Superior temporal gyrus (tissue), 1 donor: ENCODE data around the gene TNS3.

Experiments used
- DNase-seq: peaks from one replicate; pipeline ENCODE4 v3.0.0-alpha.2; 2016; ENCODE audit errors: extremely low spot score

TNS3 gene

DNA sequence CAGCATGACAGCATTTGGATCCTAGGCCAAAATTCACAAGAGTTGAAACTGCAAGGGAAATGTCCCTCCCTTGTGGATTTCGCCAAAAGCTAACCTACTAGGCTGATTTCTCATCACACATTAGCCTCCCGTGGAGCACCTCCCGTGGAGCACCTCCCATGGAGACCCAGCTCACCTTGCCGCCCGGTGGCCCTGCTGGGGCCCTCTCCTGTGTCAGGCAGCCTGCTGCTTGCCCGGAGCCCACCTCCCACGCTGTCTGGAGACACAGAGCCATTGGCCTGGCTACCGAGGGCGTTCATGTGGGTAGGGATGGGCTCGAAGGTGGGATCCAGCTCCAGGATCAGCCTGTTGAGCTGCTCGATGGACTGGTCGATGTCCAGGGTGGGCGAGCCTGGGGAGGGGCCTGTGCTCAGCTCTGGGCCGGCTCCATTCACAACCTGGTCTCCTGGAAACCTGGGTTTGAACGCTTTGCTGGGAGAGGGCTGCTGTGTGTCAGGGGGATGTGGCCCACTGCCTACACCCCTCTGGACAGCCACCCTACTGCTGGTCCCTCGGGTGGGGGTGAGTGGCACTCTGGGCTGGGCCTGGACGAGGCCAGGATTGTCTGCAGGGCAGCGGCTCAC lies 213.6 kb downstream of the TNS3 start:
- DNase-seq = no peak

DNA sequence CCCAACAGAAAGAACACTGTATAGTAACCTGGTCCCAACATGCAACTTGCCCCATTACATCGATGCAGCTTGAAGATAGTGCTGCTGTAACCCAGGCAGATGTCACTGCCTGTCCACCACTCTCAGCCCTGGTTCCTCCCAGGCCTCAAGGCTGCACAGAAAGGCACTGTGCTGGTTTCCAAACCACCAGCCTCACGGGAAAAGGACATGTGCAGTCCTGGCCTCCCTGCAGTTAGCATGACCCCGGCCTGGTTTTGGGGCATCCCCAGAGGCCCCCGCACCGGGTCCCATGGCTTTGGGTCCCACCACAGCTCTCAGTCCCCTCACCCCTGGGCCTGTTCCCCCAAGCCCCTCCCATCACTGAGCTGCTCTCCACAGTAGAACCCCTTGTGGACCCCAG lies 214.5 kb downstream of the TNS3 start:
- no peak for DNase-seq

DNA sequence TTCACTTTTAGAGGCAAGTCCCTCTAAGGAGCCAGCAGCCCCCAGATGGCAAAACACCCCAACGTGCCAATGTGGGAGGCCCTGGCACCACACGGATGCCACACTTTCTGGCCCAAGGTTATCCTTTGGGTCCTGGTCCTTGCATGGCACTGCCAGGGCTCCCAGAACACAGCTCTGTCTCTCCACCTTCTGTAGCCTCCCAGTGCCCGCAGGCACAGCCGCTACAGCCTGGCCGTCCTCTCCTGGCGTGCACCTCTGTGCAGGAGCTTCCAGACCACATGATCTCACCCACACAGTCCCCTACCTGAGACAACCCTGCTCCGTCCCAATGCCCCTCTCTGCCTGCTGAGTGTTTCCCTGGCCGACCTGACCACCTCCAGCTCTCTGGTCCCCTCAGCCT lies 215.0 kb downstream of the TNS3 start:
- no peak for DNase-seq

DNA sequence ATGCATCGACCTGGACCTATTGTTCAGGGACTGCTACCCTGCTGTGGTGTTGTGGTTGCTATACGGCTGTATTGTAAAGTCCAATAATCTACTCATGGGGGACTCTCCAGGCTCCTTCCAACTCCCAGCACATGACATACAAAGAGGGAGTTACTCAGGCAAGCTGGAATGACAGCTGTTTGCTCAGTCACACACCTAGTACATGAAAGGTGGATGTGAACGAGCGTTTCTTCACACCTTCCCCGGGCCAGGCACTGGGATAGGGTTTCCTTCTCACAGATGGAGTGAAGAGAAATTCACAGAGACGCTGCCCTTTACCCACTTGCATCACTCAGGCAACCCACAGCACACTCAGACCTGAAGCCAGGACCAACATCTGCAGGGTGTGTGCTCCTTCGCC lies 215.7 kb downstream of the TNS3 start:
- DNase-seq = no peak

DNA sequence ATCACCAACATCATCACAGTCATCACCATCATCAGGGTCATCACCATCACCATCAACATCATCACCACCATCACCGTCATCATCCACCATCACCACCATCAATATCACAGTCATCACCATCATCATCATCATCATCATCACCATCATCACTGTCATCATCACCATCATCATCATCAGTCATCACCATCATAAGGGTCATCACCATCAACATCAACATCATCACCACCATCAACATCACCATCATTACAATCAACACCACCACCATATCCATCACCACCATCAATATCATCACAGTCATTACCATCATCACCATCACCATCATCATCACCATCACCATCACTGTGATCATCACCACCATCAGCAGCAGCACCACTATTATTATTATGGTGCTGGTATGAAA lies 218.9 kb downstream of the TNS3 start:
- DNase-seq = no peak

DNA sequence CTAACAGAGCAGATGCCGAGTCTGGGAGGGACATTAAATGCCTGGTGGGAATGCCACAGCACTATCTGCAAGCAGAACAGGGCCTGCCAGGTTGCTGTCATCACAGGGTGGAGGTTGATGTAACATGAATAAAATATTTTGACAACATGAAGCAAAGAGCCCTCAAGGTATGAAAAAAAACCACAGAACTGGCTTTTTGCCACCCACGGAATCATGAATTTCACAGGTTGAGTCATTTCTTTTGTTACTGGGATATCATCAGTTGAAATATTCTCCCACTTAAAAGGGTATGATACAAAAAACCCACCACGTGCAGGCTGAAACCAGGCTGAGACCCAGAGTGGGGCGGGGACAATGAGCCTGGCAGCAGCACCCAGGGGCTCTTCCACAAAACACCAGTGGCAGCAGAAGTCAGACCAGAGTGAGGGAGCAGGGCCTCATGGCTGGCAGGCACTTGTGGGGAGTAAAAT lies 220.1 kb downstream of the TNS3 start:
- no peak for DNase-seq

DNA sequence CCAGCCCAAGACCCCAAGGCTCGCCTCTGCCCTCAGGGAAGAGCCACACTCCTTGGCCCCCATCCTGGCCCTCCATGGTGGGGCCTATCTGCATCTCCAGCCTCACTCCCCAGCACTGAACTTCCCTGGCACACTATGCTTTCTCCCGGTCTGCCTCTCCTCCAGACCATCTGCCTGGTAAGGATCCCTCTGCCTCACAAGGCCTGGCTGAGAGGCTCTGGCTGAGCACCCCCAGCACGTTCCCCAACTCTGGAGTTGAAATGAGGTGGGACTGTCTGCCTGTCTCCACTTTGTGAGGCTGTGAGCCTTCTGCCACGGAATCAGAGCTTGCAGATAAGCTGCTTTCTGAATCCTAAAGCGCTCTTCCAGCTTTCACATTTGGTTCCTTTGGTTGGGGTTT lies 220.7 kb downstream of the TNS3 start:
- DNase-seq = no peak

DNA sequence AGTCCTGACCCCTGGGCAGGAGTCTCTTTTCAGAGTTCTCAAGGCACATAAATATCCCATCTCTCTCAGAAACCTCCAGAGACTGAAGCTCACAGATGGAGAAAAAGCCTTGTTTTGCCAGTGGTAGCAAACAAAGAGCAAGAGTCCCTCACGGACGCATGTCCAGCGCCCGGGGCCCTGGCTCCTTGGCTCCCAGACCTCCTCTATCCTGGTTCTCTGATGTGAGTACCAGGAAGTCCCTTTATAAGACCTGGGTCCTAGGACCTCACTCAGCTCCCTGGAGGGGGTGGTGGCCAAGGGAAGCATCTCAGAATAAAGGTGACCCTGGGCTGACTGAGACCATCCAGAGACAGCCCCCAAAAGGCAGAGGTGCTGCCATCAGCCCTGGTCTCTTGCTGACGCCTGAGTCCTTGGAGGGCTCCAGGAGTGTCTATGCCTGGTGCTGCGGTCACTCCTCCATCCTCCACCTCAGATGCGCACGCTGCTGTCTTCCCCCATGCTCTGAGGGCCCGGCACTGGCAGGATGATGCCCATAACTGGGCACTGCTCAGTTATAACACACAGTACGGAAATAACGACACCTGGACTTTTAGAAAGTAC lies 221.5 kb downstream of the TNS3 start:
- no peak for DNase-seq

DNA sequence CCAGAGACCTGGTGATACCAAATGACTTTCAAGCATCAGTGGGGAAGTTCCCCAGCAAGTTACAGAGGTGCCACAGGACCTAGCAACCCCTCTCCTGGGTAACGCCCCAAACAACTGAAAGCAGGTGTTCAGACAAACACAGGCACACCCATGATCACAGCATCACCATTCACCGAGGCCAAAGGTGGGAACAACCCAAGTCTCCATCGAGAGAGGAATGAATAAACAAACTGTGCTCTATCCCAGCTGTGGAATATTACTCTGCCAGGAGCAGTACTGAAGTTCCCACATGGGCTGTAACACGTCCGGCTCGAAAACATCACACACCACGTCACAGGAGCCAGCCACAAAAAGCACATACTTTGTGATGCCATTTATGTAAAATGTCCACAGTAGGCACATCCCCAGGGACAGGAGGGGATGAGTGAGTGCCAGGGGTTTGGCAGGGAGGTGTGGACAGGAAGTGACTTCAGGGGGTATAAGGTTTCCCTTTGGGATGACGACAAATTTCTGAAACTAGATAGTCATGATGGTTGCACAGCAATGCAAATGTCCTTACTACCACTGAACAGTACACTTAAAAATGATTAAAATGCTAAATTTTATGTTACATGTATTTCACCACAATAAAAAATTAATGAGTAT lies 222.8 kb downstream of the TNS3 start:
- no peak for DNase-seq

DNA sequence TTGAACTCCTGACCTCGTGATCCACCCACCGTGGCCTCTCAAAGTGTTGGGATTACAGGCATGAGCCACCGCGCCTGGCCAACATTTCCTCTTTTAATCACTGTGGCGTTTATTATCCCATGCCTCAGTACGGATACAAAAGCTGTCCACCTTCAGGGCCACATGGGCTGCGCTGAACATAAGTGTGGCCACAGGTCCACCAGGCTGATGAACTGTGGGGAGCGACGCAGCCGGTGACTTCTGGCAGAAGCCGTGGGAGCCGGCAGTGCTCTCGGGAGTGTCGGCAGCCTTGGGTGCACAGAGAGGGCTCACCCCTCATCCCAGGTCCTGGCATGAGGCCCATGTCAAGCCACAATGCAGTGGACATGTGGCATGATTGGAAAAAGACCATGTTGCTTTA lies 223.6 kb downstream of the TNS3 start:
- no peak for DNase-seq

DNA sequence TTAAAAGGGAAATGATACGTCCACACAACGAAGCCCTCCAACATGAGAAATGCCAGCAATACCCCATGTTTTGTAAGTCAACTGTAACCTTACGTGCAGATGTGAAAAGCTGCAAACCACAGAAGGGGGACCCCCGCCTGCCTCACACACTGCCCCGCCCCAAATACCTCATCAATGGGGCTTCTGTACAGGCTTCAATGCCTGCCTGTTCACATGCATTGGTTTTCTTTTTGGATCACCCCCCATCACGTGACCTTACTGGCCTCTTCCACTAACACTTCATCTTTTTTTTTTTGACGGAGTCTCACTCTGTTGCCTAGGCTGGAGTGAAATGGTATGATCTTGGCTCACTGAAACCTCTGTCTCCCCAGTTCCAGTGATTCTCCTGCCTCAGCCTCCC lies 224.0 kb downstream of the TNS3 start:
- no peak for DNase-seq

DNA sequence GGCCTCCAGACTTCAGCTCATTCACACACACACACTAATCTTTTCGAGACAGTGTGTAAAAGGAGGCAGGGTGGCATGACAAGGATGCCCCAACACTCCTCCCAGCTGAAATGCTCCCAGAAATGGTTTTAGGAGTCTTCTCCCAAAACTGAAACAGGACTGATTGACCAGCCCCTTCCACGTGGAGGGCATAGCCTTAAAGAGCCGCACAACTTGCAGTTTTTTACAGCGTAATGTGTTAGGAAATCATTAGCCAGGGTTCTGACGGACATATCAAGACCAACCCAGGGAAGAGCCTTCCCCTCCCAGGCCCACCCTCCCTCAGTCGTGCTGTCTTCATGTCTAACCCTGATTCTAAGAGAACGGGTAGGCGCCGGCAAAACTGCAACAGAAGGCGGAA lies 224.6 kb downstream of the TNS3 start:
- DNase-seq = no peak

DNA sequence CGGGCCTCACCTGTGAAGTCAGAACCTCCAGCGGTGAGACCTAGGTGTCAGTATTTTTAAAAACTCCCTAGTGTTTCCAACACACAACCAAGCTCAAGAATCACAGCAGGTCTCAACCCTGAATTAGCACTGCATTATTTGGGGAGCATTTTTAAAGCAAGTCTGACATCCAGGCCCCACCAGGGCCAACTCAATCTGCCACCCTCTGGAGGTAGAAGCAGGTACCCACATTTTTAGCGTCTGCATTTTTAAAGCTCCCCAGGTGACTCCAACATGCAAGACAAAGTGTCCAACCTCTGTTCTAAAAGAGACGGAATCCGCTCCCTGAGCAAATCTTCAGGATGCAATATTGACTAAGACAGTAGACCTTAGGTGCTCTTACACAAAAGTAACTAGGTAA lies 225.7 kb downstream of the TNS3 start:
- no peak for DNase-seq

DNA sequence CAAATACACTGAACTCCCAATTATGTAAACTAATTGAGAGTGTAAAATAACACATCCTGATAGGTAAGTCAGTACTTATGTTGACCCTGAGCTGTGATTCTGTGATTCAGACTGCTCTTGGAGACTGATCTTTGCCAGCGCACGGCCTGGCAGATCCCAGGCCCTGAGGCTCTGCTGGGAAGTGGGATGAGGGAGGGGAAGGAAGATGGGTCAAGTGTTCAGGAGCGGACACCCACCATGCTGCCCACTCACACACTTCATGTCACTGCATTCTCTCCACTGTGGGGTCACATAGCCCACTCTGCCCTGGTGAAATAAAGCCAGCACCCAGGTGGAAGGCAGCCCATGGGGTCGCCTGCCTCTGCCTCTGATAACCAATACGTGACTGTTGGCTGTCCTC lies 226.2 kb downstream of the TNS3 start:
- no peak for DNase-seq

DNA sequence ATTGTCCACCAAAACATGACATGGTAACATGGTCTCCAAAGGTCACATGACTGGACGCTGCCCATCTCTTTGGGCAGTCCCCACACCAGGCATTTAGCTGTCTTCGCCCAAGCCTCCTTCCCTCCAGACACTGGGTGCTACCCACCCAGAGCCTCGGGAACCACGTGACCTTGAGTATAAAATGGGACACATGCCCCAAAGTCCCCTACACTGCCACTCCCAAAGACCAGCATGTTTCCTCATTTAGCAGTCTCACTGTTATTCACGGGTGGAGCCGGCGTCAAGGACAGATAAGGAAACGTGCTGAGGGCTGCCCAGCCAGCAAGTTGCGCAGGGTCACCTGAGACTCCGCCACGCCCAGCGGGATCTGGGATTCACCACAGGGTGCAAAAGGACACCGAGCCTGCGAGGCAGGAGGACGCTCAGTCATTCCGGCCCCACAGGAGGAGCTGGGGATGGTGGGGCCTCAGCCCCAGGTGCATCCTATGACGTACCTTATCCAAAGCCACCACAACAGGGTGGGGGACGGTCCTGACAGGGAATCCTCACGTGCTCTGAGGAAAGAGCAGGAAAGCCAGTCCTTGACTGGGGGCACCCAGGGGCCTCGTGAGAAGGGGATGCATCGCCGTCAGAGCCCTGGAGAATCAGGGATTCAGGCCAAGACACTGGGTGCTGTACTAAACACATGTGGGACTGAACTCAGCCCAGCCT lies 226.9 kb downstream of the TNS3 start:
- DNase-seq = no peak

DNA sequence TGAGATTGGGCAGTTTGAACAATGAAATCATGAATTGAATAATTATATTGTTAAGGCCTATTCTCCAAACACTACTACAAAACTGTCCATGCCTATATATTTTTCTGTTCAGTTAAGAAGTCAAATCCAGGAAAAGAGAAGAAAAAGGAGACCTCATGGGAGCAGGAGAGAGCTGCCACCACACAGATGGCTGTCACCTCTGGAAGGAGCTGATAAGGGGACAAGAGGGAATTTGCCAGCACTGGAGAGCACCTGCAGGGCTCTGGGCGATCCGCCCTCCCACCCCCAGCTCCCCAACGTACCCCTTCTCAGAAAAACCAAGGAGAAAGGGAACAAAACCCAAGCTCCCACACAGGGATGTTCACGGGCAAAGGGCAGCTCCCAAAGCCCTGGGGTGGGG lies 227.8 kb downstream of the TNS3 start:
- no peak for DNase-seq

DNA sequence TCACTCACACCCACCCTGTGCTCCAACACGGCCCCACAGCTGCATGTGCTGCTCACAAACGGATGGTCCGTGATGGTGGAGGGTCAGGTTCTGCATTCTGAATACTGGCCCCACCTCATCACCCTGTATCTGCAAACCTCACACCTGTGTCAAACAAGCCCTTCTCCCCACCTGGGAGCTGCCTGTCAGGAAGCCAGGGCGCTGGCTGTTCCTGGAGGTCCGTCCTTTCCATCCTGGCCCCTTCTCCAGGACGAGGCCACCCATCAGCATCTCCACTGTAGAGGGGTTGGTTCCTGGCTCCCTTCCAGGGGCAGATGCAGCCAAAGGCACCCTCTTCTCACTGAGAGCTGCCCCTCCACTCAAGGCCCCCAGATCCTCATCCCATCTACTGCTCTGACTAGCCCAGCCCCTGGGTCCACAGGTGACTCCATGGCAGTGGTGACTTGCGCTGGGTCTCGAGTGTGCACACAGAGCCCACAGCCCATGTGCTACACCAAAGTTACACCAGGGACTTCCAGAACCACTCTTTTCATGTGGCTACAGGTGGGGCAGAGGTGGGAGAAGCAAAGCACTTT lies 229.4 kb downstream of the TNS3 start:
- DNase-seq = no peak

DNA sequence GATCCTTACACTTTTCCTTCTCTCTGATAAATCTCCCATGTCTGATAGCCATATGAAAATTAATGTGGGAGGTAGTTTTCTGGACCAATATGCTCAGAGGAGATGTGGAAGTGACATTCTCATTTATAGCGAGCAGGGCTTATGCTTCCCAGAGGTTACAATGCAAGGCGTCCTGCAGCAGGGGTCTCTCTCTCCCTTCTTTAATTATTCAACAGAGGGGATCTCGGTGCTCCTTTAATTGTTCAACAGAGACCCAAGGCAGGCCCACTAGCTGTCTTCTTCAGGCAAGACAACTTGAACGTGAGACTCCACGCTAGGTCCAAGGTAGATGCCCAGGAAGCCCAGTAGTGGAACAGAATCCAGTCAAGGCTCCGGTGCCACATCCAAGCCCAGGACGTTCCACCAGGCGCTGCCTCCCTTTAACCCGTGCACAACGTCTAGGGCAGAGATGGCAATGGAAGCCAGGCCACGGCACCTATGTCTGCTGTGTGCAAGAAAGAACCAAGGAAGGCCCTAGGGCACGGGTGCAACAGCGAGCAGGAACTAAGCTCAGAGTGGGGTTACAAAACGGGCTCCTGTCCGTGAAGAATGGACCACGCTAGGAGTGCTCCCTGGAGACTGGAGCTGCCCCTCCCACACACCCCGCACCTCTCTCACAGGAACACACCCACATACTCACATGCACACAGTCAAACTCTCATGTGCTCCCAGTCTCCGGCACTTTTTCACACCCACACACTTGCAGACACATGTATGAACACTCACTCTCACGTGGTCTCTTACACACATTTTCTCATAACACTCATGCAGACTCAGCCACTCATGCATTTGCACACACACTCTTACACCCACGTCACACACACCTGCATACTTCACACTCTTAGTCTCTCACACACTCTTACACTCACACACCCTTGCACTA lies 230.4 kb downstream of the TNS3 start:
- no peak for DNase-seq

DNA sequence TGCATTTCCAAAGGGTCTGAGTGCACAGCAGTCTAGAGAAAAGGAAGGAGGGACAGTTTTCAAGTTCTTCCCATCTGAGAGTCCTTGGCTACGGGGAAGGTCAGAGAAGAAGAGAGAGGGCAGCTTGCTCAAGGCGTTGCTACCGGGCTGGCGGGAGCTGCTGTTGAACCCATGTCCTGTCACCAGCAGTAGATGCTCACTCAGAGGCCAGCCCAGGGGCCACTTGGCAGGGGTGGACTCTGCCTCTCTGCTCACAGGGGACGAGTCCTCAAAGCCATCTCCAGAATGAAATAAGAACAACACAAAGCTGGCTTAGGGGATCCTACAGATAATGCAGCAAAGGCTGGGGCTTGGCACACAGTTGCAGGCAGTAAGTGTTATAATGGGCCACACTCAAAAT lies 231.5 kb downstream of the TNS3 start:
- DNase-seq = no peak

DNA sequence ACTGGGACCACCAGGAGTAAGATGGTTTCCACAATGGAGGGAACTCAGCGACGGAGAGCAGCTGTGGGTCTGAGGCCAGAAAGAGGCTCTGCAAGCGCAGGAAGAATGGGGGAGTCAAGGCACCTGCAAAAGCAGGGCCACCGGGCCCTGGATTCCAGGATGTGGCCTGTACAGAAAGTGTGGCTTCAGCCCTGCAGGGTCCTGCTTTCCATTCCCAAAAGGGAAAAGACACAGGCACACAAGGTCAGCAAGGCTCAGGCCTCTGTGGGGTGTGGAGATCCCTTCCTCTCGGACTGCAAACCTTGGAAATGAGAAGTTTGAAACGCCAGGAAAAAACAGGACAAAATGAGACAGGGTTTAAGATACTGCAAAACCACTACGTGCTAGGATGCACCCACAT lies 232.5 kb downstream of the TNS3 start:
- no peak for DNase-seq

DNA sequence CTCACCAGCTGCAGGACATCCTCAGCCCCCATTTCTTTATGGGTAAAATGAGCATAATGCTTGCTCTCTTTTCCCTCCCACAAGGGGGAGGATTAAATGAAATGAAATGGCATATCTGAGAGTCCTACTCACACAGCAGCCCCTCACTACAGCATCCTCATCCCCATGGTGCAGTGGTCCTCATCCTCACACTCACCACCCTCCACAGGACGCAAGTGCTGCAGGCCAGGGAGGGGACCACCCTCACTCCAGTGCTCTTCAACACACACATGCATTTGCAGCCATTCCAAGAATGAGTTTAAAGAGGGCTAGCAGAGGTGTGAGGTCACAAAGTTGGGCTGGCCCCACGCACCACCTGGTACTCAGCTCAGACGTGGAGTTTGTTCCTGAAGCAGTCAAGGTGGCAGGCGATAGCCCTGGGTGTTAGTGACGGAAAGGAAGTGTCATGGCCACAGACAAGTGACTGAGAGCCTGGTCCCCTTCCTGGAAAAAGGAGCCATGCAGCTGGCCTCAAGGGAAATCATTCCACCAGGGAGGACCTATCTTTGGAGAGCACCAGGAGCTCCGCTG lies 234.0 kb downstream of the TNS3 start:
- DNase-seq = no peak
